SU-DHL-6 (cell line): ENCODE measurements around the gene KHK.

ENCODE experiments used
- H2AFZ ChIP-seq: fragments of 200-600 bp; sonication (generic); 2 replicates; pipeline ENCODE4 v1.6.1; 2014; ENCODE audit warnings: low read depth, mild to moderate bottlenecking, moderate library complexity, mixed read lengths, antibody characterized with exemption, low read length; ENCODE audit not compliant: severe bottlenecking
- H3F3A ChIP-seq: fragments of 200-600 bp; shearing (Covaris generic); 2 replicates; pipeline ENCODE4 v1.6.0; 2016; ENCODE audit warnings: antibody characterized with exemption, mild to moderate bottlenecking; ENCODE audit not compliant: insufficient read depth
- H3K27ac ChIP-seq: fragments of 200-600 bp; sonication (generic); 2 replicates; pipeline ENCODE4 v1.5.1; 2016; ENCODE audit warnings: low read depth, mild to moderate bottlenecking, low read length, moderate library complexity, mixed read lengths
- H3K27me3 ChIP-seq: fragments of 200-600 bp; sonication (generic), shearing (Covaris generic); 2 replicates; pipeline ENCODE4 v1.6.0; 2014; ENCODE audit warnings: mild to moderate bottlenecking, low read length
- H3K36me3 ChIP-seq: fragments of 200-600 bp; sonication (generic); 2 replicates; pipeline ENCODE4 v1.6.1; 2014; ENCODE audit warnings: mild to moderate bottlenecking, low read length, mixed read lengths
- H3K4me2 ChIP-seq: fragments of 300-600, 200-600 bp; shearing (Covaris generic), sonication (generic); 2 replicates; pipeline ENCODE4 v1.6.0; 2014; ENCODE audit warnings: low read length, low read depth, mild to moderate bottlenecking; ENCODE audit not compliant: poor library complexity, severe bottlenecking
- H3K4me3 ChIP-seq: fragments of 200-600 bp; sonication (generic); 2 replicates; pipeline ENCODE4 v1.5.1; 2014; ENCODE audit warnings: antibody characterized with exemption, low read length, mild to moderate bottlenecking, mixed read lengths; ENCODE audit not compliant: insufficient read depth, poor library complexity, severe bottlenecking
- H3K79me2 ChIP-seq: fragments of 200-600 bp; sonication (generic); 2 replicates; pipeline ENCODE4 v1.6.1; 2014; ENCODE audit warnings: mild to moderate bottlenecking, low read length, moderate library complexity; ENCODE audit not compliant: insufficient read depth
- H3K9ac ChIP-seq: fragments of 200-600 bp; sonication (generic); 2 replicates; pipeline ENCODE4 v1.7.0; 2014; ENCODE audit warnings: mild to moderate bottlenecking, low read length
- H3K9me2 ChIP-seq: fragments of 200-600 bp; sonication (generic); replicated peaks from 2 replicates; pipeline ENCODE4 v1.6.1; 2014; ENCODE audit warnings: low read length; ENCODE audit not compliant: insufficient read depth
- H3K9me3 ChIP-seq: fragments of 200-600 bp; sonication (generic); 2 replicates; pipeline ENCODE4 v1.6.1; 2014; ENCODE audit warnings: low read length, mixed read lengths; ENCODE audit not compliant: insufficient read depth
- H4K20me1 ChIP-seq: fragments of 200-600 bp; sonication (generic); 2 replicates; pipeline ENCODE4 v1.6.1; 2014; ENCODE audit warnings: low read depth, mild to moderate bottlenecking, antibody characterized with exemption, low read length, moderate library complexity, mixed read lengths
- EZH2phosphoT487 ChIP-seq: fragments of 200-600 bp; sonication (generic), shearing (Covaris generic); conservative IDR thresholded peaks from 2 replicates; pipeline ENCODE4 v1.6.1; 2018; ENCODE audit warnings: mild to moderate bottlenecking, antibody characterized with exemption, low read length, moderate library complexity, mixed read lengths
- TF ChIP-seq, protein P1 (sequence below): fragments of 200-600 bp; sonication (generic); IDR thresholded peaks from one replicate; pipeline ENCODE4 v1.5.1; 2017; ENCODE audit warnings: antibody characterized with exemption, mild to moderate bottlenecking, low read length, moderate library complexity; ENCODE audit not compliant: insufficient read depth, poor library complexity, severe bottlenecking

The KHK gene

DNA sequence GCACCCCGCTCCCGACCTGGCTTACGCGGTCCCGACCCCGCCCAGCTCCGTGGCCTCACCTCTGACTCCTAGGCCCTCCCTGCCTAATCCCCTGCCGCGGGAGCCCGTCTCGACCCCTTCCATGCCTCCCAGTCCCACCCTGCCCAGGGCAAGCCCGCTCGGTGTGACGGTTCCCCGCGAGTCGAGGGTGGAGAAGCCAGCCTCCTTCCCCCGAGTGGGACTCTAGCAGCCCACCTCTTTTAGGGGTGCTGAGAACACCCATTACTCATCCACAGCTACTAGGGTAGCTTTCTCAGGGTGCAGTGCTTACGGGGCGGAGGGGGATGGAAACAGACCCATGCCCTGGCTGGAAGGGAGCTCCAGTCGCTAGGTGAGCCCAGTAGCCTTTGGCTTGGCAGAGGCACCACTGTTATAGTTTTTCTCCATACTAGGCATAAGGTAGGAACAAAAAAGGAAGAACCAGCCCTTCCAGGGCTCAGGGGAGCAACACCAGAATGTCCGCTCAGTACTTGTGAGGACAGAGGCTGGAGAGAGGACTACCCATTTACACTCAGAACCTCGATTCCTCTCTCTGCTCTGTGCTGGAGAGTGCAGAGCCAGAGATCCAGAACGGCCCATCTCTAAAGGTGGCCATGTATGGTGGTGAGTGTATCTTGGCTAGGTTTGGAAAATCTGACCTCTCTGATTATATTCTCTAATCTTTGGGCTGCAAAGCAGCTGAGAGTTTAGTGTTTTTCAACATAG, 34.5 kb upstream of the KHK start:
- no peak for TF ChIP-seq EZH2phosphoT487
- TF ChIP-seq, protein P1, sequence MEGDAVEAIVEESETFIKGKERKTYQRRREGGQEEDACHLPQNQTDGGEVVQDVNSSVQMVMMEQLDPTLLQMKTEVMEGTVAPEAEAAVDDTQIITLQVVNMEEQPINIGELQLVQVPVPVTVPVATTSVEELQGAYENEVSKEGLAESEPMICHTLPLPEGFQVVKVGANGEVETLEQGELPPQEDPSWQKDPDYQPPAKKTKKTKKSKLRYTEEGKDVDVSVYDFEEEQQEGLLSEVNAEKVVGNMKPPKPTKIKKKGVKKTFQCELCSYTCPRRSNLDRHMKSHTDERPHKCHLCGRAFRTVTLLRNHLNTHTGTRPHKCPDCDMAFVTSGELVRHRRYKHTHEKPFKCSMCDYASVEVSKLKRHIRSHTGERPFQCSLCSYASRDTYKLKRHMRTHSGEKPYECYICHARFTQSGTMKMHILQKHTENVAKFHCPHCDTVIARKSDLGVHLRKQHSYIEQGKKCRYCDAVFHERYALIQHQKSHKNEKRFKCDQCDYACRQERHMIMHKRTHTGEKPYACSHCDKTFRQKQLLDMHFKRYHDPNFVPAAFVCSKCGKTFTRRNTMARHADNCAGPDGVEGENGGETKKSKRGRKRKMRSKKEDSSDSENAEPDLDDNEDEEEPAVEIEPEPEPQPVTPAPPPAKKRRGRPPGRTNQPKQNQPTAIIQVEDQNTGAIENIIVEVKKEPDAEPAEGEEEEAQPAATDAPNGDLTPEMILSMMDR, result no peak
- no peak overlapping the region for H3K27ac ChIP-seq
- H3F3A ChIP-seq, result peaks cover 10% of the 10 kb centered on the region
- no peaks in the 10 kb centered on the region for H4K20me1 ChIP-seq
- peak overlapping the region; percentile 69 for H3K9ac ChIP-seq
- peak overlapping the region; percentile 76 for H2AFZ ChIP-seq
- no peaks in the 10 kb centered on the region for H3K79me2 ChIP-seq
- H3K27me3 ChIP-seq, result no peaks in the 10 kb centered on the region
- no peaks in the 10 kb centered on the region for H3K9me2 ChIP-seq
- peak overlapping the region; percentile 84 for H3K4me2 ChIP-seq
- H3K4me3 ChIP-seq, result peak overlapping the region; percentile 76
- no peaks in the 10 kb centered on the region for H3K36me3 ChIP-seq
- H3K9me3 ChIP-seq, result no peaks in the 10 kb centered on the region

GRCh38 chr2:27053321-27053720, 33.3 kb upstream of the KHK start:
- TF ChIP-seq, protein P1, result no peak
- TF ChIP-seq EZH2phosphoT487, result no peak
- H3K9ac ChIP-seq, result no peak overlapping the region

GRCh38 chr2:27053776-27054175, 32.8 kb upstream of the KHK start:
- Histone ChIP-seq H3K36me3 (no peaks in the 10 kb centered on the region), H3K9me2 (no peaks in the 10 kb centered on the region)

More at GRCh38 chr2:27053321-27053720, 33.3 kb upstream of the KHK start:
- Histone ChIP-seq H3K9me2 (no peaks in the 10 kb centered on the region), H4K20me1 (no peaks in the 10 kb centered on the region), H3F3A (peaks cover 3% of the 10 kb centered on the region; the same call in 1 of the 2 replicates), H3K27ac (no peak overlapping the region), H3K36me3 (no peaks in the 10 kb centered on the region), H2AFZ (no peak overlapping the region), H3K9me3 (no peaks in the 10 kb centered on the region), H3K4me3 (no peak overlapping the region), H3K4me2 (no peak overlapping the region), H3K79me2 (no peaks in the 10 kb centered on the region), H3K27me3 (no peaks in the 10 kb centered on the region)

More at GRCh38 chr2:27053776-27054175, 32.8 kb upstream of the KHK start:
- no peaks in the 10 kb centered on the region for H3K79me2 ChIP-seq
- H3K4me3 ChIP-seq, result no peak overlapping the region
- no peaks in the 10 kb centered on the region for H4K20me1 ChIP-seq
- TF ChIP-seq, protein P1, result no peak
- no peak for TF ChIP-seq EZH2phosphoT487
- no peak overlapping the region for H3K4me2 ChIP-seq
- H3K9me3 ChIP-seq, result no peaks in the 10 kb centered on the region
- H3K9ac ChIP-seq, result no peak overlapping the region
- no peak overlapping the region for H3K27ac ChIP-seq
- no peaks in the 10 kb centered on the region for H3K27me3 ChIP-seq
- no peak overlapping the region for H2AFZ ChIP-seq
- peaks cover 3% of the 10 kb centered on the region; the same call in 1 of the 2 replicates for H3F3A ChIP-seq
